Esophagus muscularis mucosa (tissue), 4 donors: ENCODE measurements around the gene CNOT3. TPM values are rescaled to one million over a fixed set of nuclear protein-coding genes. Genes with fewer than 3 reads are reported as not detected.

ENCODE experiments used
- DNase-seq: peaks from one replicate; pipeline ENCODE4 v3.0.0-alpha.2; 2017; ENCODE audit errors: extremely low spot score
- H3K27ac ChIP-seq, 4 donors: fragments of 200-600 bp; sonication (generic); replicated peaks in 1 of 4; 1 replicate in 3 of 4; 2 replicates in 1 of 4; pipeline ENCODE4 v1.5.1; 2016 to 2019; ENCODE audit warnings: mild to moderate bottlenecking in 1 of 4
- H3K27me3 ChIP-seq, 4 donors: fragments of 200-600 bp; sonication (generic); one replicate each; pipeline versions ENCODE4 v1.5.1 to v1.6.0; 2016 to 2019
- H3K36me3 ChIP-seq, 4 donors: fragments of 200-600 bp; sonication (generic); one replicate each; pipeline ENCODE4 v1.5.1; 2016 to 2019
- H3K4me1 ChIP-seq, 4 donors: fragments of 200-600 bp; sonication (generic); one replicate each; pipeline ENCODE4 v1.5.1; 2016 to 2019
- H3K4me3 ChIP-seq, 4 donors: fragments of 200-600 bp; sonication (generic); 1 replicate in 2 of 4; 2 replicates in 2 of 4; pipeline ENCODE4 v1.5.1; 2016 to 2019; ENCODE audit warnings: mild to moderate bottlenecking in 4 of 4, moderate library complexity in 1 of 4
- H3K9me3 ChIP-seq, 4 donors: fragments of 200-600 bp; sonication (generic); 1 replicate in 3 of 4; 2 replicates in 1 of 4; pipeline ENCODE4 v1.5.1; 2016 to 2019
- CTCF ChIP-seq, 3 experiments: fragments of 200-600 bp in 2 of 3; fragments of 450-650 bp in 1 of 3; sonication (generic) in 2 of 3; IDR thresholded peaks; one replicate each; pipeline ENCODE4 v1.5.1; 2017 to 2019; ENCODE audit warnings: antibody characterized with exemption in 3 of 3, mild to moderate bottlenecking in 2 of 3, moderate library complexity in 1 of 3
- EP300 ChIP-seq: sonication (generic); formaldehyde crosslinking; IDR thresholded peaks from one replicate; pipeline ENCODE4 v1.6.1; 2017; ENCODE audit warnings: antibody characterized with exemption
- POLR2A ChIP-seq: fragments of 450-650 bp; IDR thresholded peaks from one replicate; pipeline ENCODE4 v1.6.1; 2017; ENCODE audit warnings: antibody characterized with exemption, moderate library complexity, mild to moderate bottlenecking, low read depth
- POLR2AphosphoS5 ChIP-seq, 2 donors: sonication (generic); formaldehyde crosslinking; IDR thresholded peaks; one replicate each; pipeline ENCODE4 v1.6.1; 2017; ENCODE audit warnings: antibody characterized with exemption in 2 of 2
- WGBS: methylation state at CpG from one replicate; pipeline ENCODE4 v1.1.5; 2018; 5-methylcytosine and 5-hydroxymethylcytosine counted together
- intact Hi-C: fragments of 100-400 bp; cut with DNase I; formaldehyde crosslinking; loops from one replicate; pipeline ENCODE4 v1.15.1; 2023
- total RNA-seq, 4 donors: library from RNA; depleted of rRNA; stranded (reverse); fragments of >200 nt; gene quantifications; one replicate each; pipeline versions ENCODE4 v1.1.0 to v1.2.1, GENCODE V29; 2016

CNOT3 gene
- total RNA-seq, 4 donors from 2014 or later, result 15.1 to 25.3 (median 21.1) TPM

- Histone ChIP-seq H3K4me1 (peaks cover 11 to 32% (median 26%) of the 10 kb centered on the region in 4 donors), H3K9me3 (no peaks in the 10 kb centered on the region), H3K4me3 (no peak overlapping the region), H3K27me3 (no peaks in the 10 kb centered on the region), H3K36me3 (peaks cover 77 to 86% (median 85%) of the 10 kb centered on the region in 4 donors), H3K27ac (no peak overlapping the region)
- DNase-seq, result no peak
- intact Hi-C loops, result no loop called here
- no peak for TF ChIP-seq CTCF (IDR thresholded peaks at IDR 0.05)
- TF ChIP-seq POLR2A, result no peak
- no peak for TF ChIP-seq POLR2AphosphoS5 (IDR thresholded peaks at IDR 0.05)
- TF ChIP-seq EP300, result no peak
- WGBS, result 68% methylated on average over 18 of the region's 18 CpGs
These were observed 17.2 kb downstream of the CNOT3 start for GRCh38 chr19:54154603-54155345.

DNA sequence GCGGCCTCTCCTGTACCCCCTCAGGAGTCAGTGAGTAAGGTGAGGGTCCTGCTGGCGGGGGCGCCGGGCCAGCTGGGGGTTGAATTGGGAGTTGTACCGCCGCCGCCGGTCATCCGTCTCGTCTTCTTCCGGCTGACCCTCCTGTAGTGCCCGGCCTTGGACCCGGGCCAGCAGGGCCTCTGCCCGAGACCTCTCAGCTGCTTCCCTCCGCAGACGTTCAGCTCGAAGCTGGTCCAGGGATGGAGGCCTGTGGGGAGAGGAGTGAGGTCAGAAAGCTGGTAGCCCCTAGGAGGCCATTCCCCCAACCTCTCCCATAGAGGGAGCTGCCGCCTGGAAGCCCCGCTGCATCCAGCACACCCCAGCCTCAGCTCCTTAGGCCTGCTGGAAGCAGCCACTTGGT lies 18.1 kb downstream of the CNOT3 start:
- intact Hi-C loops, result no loop called here
- Histone ChIP-seq H3K4me3 (no peak overlapping the region), H3K9me3 (no peaks in the 10 kb centered on the region), H3K27me3 (no peaks in the 10 kb centered on the region), H3K36me3 (peaks cover 68 to 77% (median 76%) of the 10 kb centered on the region in 4 donors), H3K27ac (no peak overlapping the region), H3K4me1 (peaks cover 17 to 39% (median 33%) of the 10 kb centered on the region in 4 donors)
- no peak for TF ChIP-seq POLR2A
- no peak for TF ChIP-seq CTCF (IDR thresholded peaks at IDR 0.05)
- TF ChIP-seq EP300, result no peak
- TF ChIP-seq POLR2AphosphoS5 (IDR thresholded peaks at IDR 0.05), result peak in 1 of 2 donors; percentile 19
- no peak for DNase-seq
- 69% methylated on average over 12 of the region's 19 CpGs for WGBS

GRCh38 chr19:54156490-54156889 lies 18.9 kb downstream of the CNOT3 start:
- intact Hi-C loops, result no loop called here
- no peak for TF ChIP-seq POLR2AphosphoS5 (IDR thresholded peaks at IDR 0.05)
- TF ChIP-seq POLR2A, result no peak
- no peak for TF ChIP-seq CTCF (IDR thresholded peaks at IDR 0.05)
- no peak for TF ChIP-seq EP300
- Histone ChIP-seq H3K27ac (no peak overlapping the region), H3K4me3 (no peak overlapping the region), H3K36me3 (peaks cover 66 to 69% (median 68%) of the 10 kb centered on the region in 4 donors), H3K4me1 (peaks cover 22 to 47% (median 41%) of the 10 kb centered on the region in 4 donors), H3K9me3 (no peaks in the 10 kb centered on the region), H3K27me3 (no peaks in the 10 kb centered on the region)
- WGBS, result 73% methylated on average over 11 of the region's 11 CpGs
- DNase-seq, result no peak

DNA sequence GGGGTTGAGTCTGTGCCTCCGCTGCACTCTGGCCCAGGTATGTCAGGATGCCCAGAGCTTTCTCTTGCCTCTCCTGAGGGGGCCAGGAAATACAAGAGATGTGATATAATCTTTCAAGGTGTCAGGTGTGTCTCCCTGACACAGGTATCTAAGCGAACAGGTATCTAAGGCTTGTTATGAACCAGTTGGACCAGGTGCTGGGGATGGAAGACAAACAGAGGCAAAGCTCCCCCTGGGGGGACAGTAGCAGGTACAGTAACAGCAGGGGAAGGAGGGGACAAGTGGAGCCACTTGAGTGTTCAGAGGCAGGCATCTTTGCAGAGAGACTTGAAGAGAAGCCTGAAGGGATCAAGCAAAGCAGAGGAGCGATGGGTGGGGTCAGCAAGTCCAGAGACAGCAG lies 19.4 kb downstream of the CNOT3 start:
- Histone ChIP-seq H3K4me3 (no peak overlapping the region), H3K27me3 (no peaks in the 10 kb centered on the region), H3K4me1 (peaks cover 27 to 52% (median 46%) of the 10 kb centered on the region in 4 donors), H3K36me3 (peaks cover 61 to 65% (median 63%) of the 10 kb centered on the region in 4 donors), H3K9me3 (no peaks in the 10 kb centered on the region), H3K27ac (no peak overlapping the region)
- intact Hi-C loops, result no loop called here
- TF ChIP-seq POLR2AphosphoS5 (IDR thresholded peaks at IDR 0.05) (no peak), EP300 (no peak), CTCF (IDR thresholded peaks at IDR 0.05) (no peak), POLR2A (no peak)
- DNase-seq, result no peak
- 100% methylated on average over 3 of the region's 3 CpGs for WGBS
